ENCODE data around the gene ABCC3.

Gene ABCC3

GRCh38 chr17:50633683-50634082 lies 998 bp upstream of the ABCC3 start:
- no peaks in the 10 kb centered on the region for H4K20me1 ChIP-seq (ENCODE audit: control insufficient read depth, insufficient read depth, low read depth, low read length)
- TF ChIP-seq EZH2phosphoT487 (IDR thresholded peaks at IDR 0.05; ENCODE audit: borderline replicate concordance, low read length): no peak
- TF ChIP-seq CTCF (IDR thresholded peaks at IDR 0.05; ENCODE audit: low read depth, low read length, poor library complexity, severe bottlenecking): no peak
- H3K27ac ChIP-seq (ENCODE audit: low read depth, low read length): no peak overlapping the region
- peaks cover 10% of the 10 kb centered on the region for H3K4me1 ChIP-seq (ENCODE audit: control insufficient read depth, low read length)
- no peak overlapping the region for H3K4me2 ChIP-seq (ENCODE audit: low read length)
- H3K79me2 ChIP-seq (ENCODE audit: control insufficient read depth, low read length): no peaks in the 10 kb centered on the region
- no peaks in the 10 kb centered on the region for H3K9me2 ChIP-seq (replicated peaks; ENCODE audit: control insufficient read depth, low read length)
- no peaks in the 10 kb centered on the region for H3K36me3 ChIP-seq (ENCODE audit: control insufficient read depth, low read length)
- peaks cover 79% of the 10 kb centered on the region for H3K27me3 ChIP-seq (ENCODE audit: control insufficient read depth, low read length)
- H3K4me3 ChIP-seq (ENCODE audit: low read length): no peak overlapping the region
- H3K9me3 ChIP-seq (ENCODE audit: control insufficient read depth, insufficient read depth, low read length): no peaks in the 10 kb centered on the region
- H3F3A ChIP-seq (ENCODE audit: control insufficient read depth, insufficient read depth): no peaks in the 10 kb centered on the region

- Histone ChIP-seq H3K9me2 (replicated peaks; ENCODE audit: control insufficient read depth, low read length) (no peaks in the 10 kb centered on the region), H3K79me2 (ENCODE audit: control insufficient read depth, low read length) (no peaks in the 10 kb centered on the region), H3K4me1 (ENCODE audit: control insufficient read depth, low read length) (peaks cover 10% of the 10 kb centered on the region), H3K4me2 (ENCODE audit: low read length) (no peak overlapping the region), H4K20me1 (ENCODE audit: control insufficient read depth, insufficient read depth, low read depth, low read length) (no peaks in the 10 kb centered on the region), H3K9me3 (ENCODE audit: control insufficient read depth, insufficient read depth, low read length) (no peaks in the 10 kb centered on the region), H3F3A (ENCODE audit: control insufficient read depth, insufficient read depth) (no peaks in the 10 kb centered on the region), H3K4me3 (ENCODE audit: low read length) (no peak overlapping the region), H3K36me3 (ENCODE audit: control insufficient read depth, low read length) (no peaks in the 10 kb centered on the region), H3K27me3 (ENCODE audit: control insufficient read depth, low read length) (peaks cover 84% of the 10 kb centered on the region), H3K27ac (ENCODE audit: low read depth, low read length) (no peak overlapping the region)
- TF ChIP-seq CTCF (IDR thresholded peaks at IDR 0.05; ENCODE audit: low read depth, low read length, poor library complexity, severe bottlenecking) (no peak), EZH2phosphoT487 (IDR thresholded peaks at IDR 0.05; ENCODE audit: borderline replicate concordance, low read length) (peak; percentile 73; the same call in 1 of the 2 replicates)
Measured at GRCh38 chr17:50634915-50635731, 442 bp downstream of the ABCC3 start.

GRCh38 chr17:50635732-50635981 lies 976 bp downstream of the ABCC3 start:
- H3K4me3 ChIP-seq (ENCODE audit: low read length): no peak overlapping the region
- no peaks in the 10 kb centered on the region for H4K20me1 ChIP-seq (ENCODE audit: control insufficient read depth, insufficient read depth, low read depth, low read length)
- H3K36me3 ChIP-seq (ENCODE audit: control insufficient read depth, low read length): no peaks in the 10 kb centered on the region
- no peaks in the 10 kb centered on the region for H3F3A ChIP-seq (ENCODE audit: control insufficient read depth, insufficient read depth)
- H3K4me2 ChIP-seq (ENCODE audit: low read length): no peak overlapping the region
- no peak overlapping the region for H3K27ac ChIP-seq (ENCODE audit: low read depth, low read length)
- no peaks in the 10 kb centered on the region for H3K9me2 ChIP-seq (replicated peaks; ENCODE audit: control insufficient read depth, low read length)
- H3K27me3 ChIP-seq (ENCODE audit: control insufficient read depth, low read length): peaks cover 82% of the 10 kb centered on the region
- H3K79me2 ChIP-seq (ENCODE audit: control insufficient read depth, low read length): no peaks in the 10 kb centered on the region
- peaks cover 10% of the 10 kb centered on the region for H3K4me1 ChIP-seq (ENCODE audit: control insufficient read depth, low read length)
- TF ChIP-seq CTCF (IDR thresholded peaks at IDR 0.05; ENCODE audit: low read depth, low read length, poor library complexity, severe bottlenecking) (no peak), EZH2phosphoT487 (IDR thresholded peaks at IDR 0.05; ENCODE audit: borderline replicate concordance, low read length) (no peak)
- H3K9me3 ChIP-seq (ENCODE audit: control insufficient read depth, insufficient read depth, low read length): no peaks in the 10 kb centered on the region

All from DOHH2 (cell line).